Body of pancreas (tissue), 4 donors: ENCODE measurements around the gene UGT2A2.

ENCODE experiments used
- CTCF ChIP-seq, 7 experiments: fragments of 450-650 bp in 4 of 7; fragments of 200-600 bp in 3 of 7; sonication (generic) in 3 of 7; IDR thresholded peaks; one replicate each; pipeline ENCODE4 v1.5.1; 2016 to 2019; ENCODE audit warnings: antibody characterized with exemption in 7 of 7
- POLR2A ChIP-seq, 3 donors: fragments of 450-650 bp; IDR thresholded peaks; one replicate each; pipeline ENCODE4 v1.6.1; 2016; ENCODE audit warnings: antibody characterized with exemption in 3 of 3, mild to moderate bottlenecking in 2 of 3

DNA sequence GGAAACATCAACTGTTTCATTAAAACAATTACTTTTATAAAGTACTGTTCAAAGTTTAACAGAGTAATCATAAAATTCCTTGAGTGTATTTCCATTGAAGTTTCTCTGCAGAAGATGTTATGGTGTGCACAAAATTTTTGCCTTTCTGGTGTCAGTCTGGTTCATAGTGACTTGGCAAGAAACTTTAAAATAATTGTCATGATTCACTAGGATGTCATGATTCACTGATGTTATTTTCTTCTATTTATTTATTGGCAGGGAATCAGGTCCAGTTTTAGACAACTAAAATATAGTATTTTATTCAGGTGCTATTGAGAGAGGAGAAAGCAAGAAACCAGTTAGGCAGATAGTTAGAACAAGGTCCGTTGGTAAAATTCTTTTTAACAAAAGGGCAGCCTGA, 9.8 kb upstream of the UGT2A2 start:
- no peak for TF ChIP-seq CTCF (IDR thresholded peaks at IDR 0.05)
- no peak for TF ChIP-seq POLR2A (IDR thresholded peaks at IDR 0.05)
